OCI-LY3 (cell line): ENCODE results near the gene PTPN13.

Experiments
- H2AFZ ChIP-seq: fragments of 200-600, 300-600 bp; shearing (Covaris generic); 2 replicates; pipeline ENCODE4 v1.6.0; 2014; ENCODE audit warnings: antibody characterized with exemption, low read depth, low read length
- H3K27ac ChIP-seq: fragments of 200-600, 300-600 bp; sonication (generic); 2 replicates; pipeline ENCODE4 v1.5.1; 2014; ENCODE audit warnings: mild to moderate bottlenecking, low read length, moderate library complexity, mixed read lengths
- H3K27me3 ChIP-seq: fragments of 200-600, 300-600 bp; sonication (generic); 2 replicates; pipeline ENCODE4 v1.6.1; 2014; ENCODE audit warnings: low read depth, low read length, mixed read lengths
- H3K36me3 ChIP-seq: fragments of 200-600, 300-600 bp; sonication (generic); replicated peaks from 2 replicates; pipeline ENCODE3; 2014; ENCODE audit warnings: low read depth, low read length, mixed read lengths
- H3K4me1 ChIP-seq: fragments of 300-600, 200-600 bp; sonication (generic); 2 replicates; pipeline ENCODE4 v1.6.1; 2014; ENCODE audit warnings: low read length, mixed read lengths
- H3K4me2 ChIP-seq: fragments of 200-600, 300-600 bp; sonication (generic); 2 replicates; pipeline ENCODE4 v1.6.1; 2014; ENCODE audit warnings: low read length, mixed read lengths
- H3K4me3 ChIP-seq: fragments of 300-600, 200-600 bp; sonication (generic); 2 replicates; pipeline ENCODE4 v1.5.1; 2014; ENCODE audit warnings: antibody characterized with exemption, mild to moderate bottlenecking, low read length, moderate library complexity
- H3K79me2 ChIP-seq: fragments of 300-600, 200-600 bp; shearing (Covaris generic); 2 replicates; pipeline ENCODE4 v1.6.1; 2014; ENCODE audit warnings: mild to moderate bottlenecking, low read length, mixed read lengths
- H3K9ac ChIP-seq: fragments of 300-600, 200-600 bp; shearing (Covaris generic); 2 replicates; pipeline ENCODE4 v1.6.0; 2014; ENCODE audit warnings: mild to moderate bottlenecking, low read length, moderate library complexity
- H3K9me3 ChIP-seq: fragments of 200-600, 300-600 bp; shearing (Covaris generic); 2 replicates; pipeline ENCODE4 v1.6.1; 2014; ENCODE audit warnings: low read length, mixed read lengths; ENCODE audit not compliant: insufficient read depth
- H4K20me1 ChIP-seq: fragments of 200-600, 300-600 bp; sonication (generic); 2 replicates; pipeline ENCODE4 v1.6.1; 2016; ENCODE audit warnings: low read length, mixed read lengths; ENCODE audit not compliant: insufficient read depth
- CTCF ChIP-seq: fragments of 200-600, 300-600 bp; sonication (generic); IDR thresholded peaks from 2 replicates; pipeline ENCODE4 v1.5.1; 2014; ENCODE audit warnings: antibody characterized with exemption, low read length, low read depth
- EZH2phosphoT487 ChIP-seq: fragments of 200-600 bp; shearing (Covaris generic); IDR thresholded peaks from 2 replicates; pipeline ENCODE4 v1.6.1; 2018; ENCODE audit warnings: antibody characterized with exemption, mixed run types, low read depth

PTPN13 gene

DNA sequence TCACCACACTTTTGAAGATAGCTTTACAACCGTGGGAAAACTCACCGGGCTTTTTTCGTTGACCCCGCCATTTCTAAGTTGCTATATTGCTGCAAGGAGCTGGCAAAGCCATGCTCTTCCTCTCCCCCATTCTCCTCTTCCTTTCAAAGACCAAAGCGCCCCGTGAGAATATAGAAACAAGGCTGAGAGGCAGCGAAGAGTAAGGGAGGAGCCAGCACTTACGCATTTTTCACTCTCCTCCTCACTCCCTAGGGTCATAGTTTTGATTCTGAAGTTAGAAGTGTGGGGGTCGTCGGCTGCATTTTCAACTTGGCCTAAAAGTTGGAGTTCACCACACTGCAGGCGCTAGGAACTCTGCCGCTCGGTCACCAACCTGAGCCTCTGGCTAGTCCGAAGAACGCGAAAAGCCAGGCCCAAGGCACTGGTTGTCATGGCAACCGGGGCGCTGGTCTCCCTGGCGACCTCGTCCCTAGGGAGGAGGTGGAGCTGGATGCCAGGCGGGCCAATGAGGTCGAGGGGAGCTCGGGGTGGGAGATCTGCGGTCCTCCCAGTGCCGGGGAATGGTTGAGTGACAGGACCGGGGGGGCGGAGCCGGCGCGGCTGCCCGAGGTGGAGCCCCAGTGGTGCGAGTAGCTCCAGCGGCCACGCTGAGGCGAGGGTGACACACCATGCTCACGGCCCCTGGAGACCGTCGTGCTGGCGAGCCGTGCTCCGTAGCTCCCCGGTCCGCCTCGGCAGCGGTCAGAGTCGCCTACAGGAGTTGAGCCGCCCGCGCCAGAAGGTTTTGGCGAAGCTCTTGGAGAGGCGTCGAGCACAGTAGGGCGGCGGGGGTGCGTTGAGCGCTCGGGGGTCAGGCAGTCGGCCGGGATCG lies at the start of gene PTPN13:
Gene PTPN13 (plus strand): TSS at position 628 of the 871 bp plus-strand sequence. CDS start 40,942 bp downstream, outside the sequence.
- H3K4me1 ChIP-seq: no peaks in the 10 kb centered on the region
- no peak within 1 kb of the TSS for H3K4me3 ChIP-seq

DNA sequence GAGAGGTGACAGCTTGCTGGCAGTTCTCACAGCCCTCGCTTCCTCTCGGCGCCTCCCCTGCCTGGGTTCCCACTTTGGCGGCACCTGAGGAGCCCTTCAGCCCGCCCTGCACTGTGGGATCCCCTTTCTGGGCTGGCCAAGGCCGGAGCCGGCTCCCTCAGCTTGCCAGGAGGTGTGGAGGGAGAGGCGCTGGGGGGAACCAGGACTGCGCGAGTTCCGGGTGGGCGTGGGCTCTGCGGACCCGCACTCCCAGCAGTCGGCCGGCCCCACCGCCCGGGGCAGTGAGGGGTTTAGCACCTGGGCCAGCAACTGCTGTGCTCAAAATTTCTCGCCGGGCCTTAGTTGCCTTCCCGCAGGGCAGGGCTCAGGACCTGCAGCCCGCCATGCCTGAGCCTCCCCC lies 47.0 kb upstream of the PTPN13 start:
- Histone ChIP-seq H3K79me2 (no peaks in the 10 kb centered on the region), H3K4me1 (peaks cover 14% of the 10 kb centered on the region), H3K36me3 (no peaks in the 10 kb centered on the region), H3K27me3 (no peaks in the 10 kb centered on the region), H3K4me3 (no peak overlapping the region), H3K27ac (no peak overlapping the region), H2AFZ (no peak overlapping the region), H3K4me2 (no peak overlapping the region), H3K9me3 (no peaks in the 10 kb centered on the region), H3K9ac (no peak overlapping the region), H4K20me1 (no peaks in the 10 kb centered on the region)
- TF ChIP-seq EZH2phosphoT487 (no peak), CTCF (no peak)

More for the DNA sequence above, at the start of gene PTPN13:
- no peaks in the 10 kb centered on the region for H3K79me2 ChIP-seq
- H3K27ac ChIP-seq: no peak within 1 kb of the TSS
- no peaks in the 10 kb centered on the region for H3K36me3 ChIP-seq
- H4K20me1 ChIP-seq: no peaks in the 10 kb centered on the region
- no peak within 1 kb of the TSS for H3K9ac ChIP-seq
- no peaks in the 10 kb centered on the region for H3K9me3 ChIP-seq
- H2AFZ ChIP-seq: no peak within 1 kb of the TSS
- H3K27me3 ChIP-seq: no peaks in the 10 kb centered on the region
- no peak within 1 kb of the TSS for H3K4me2 ChIP-seq
- TF ChIP-seq EZH2phosphoT487: no peak
- no peak for TF ChIP-seq CTCF

DNA sequence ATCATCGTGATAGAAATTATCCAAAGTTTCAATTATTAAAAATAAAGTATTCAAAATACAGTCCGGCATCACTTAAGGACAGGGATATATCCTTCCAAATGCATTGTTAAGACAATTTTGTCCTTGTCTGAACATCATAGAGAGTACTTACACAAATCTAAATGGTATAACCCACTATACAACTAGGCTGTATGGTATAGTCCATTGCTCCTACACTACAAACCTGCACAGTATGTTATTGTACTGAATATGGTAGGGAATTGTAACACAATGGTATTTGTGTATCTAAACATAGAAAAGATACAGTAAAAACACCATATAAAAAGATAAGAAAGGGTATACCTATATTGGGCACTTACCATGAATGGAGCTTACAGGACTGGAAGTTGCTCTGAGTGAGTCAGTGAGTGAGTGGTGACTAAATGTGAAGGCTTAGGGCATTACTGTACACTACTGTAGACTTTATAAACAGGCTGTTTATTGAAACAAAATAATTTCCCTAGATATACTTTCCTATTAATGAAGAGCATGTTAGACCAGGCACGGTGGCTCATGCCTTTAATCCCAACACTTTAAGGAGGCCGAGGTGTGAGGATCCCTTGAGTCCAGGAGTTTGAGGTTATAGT lies 44.8 kb upstream of the PTPN13 start:
- no peak overlapping the region for H3K9ac ChIP-seq
- H3K27ac ChIP-seq: no peak overlapping the region
- H3K9me3 ChIP-seq: no peaks in the 10 kb centered on the region
- no peak for TF ChIP-seq CTCF
- TF ChIP-seq EZH2phosphoT487: no peak
- H3K79me2 ChIP-seq: no peaks in the 10 kb centered on the region
- H3K4me2 ChIP-seq: no peak overlapping the region
- no peaks in the 10 kb centered on the region for H3K27me3 ChIP-seq
- no peak overlapping the region for H2AFZ ChIP-seq
- H4K20me1 ChIP-seq: no peaks in the 10 kb centered on the region
- no peaks in the 10 kb centered on the region for H3K36me3 ChIP-seq
- no peak overlapping the region for H3K4me3 ChIP-seq
- peaks cover 11% of the 10 kb centered on the region for H3K4me1 ChIP-seq

DNA sequence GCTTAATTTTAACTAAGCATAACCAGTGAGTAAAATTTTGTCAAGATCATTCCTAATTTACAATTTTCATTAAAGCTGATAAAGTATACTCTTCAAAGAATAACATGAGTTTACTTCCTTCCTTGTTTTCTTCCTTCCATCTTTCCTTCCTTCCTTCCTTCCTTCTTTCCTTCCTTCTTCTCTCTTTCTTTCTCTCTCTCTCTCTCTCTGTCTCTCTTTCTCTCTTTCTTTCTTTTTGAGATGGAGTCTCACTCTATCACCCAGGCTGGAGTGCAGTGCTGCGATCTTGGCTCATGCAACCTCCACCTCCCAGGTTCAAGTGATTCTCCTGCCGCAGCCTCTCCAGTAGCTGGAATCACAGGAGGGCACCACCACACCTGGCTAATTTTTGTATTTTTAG lies 42.7 kb upstream of the PTPN13 start:
- Histone ChIP-seq H3K9ac (no peak overlapping the region), H3K4me2 (no peak overlapping the region), H3K36me3 (no peaks in the 10 kb centered on the region), H3K9me3 (no peaks in the 10 kb centered on the region), H3K4me1 (peaks cover 11% of the 10 kb centered on the region), H3K4me3 (no peak overlapping the region), H3K27me3 (no peaks in the 10 kb centered on the region), H3K79me2 (no peaks in the 10 kb centered on the region), H3K27ac (no peak overlapping the region), H4K20me1 (no peaks in the 10 kb centered on the region), H2AFZ (no peak overlapping the region; the same call in 1 of the 2 replicates)
- no peak for TF ChIP-seq CTCF
- no peak for TF ChIP-seq EZH2phosphoT487
